Measurements from ENCODE around the gene SYNE3.
A peak's percentile ranks its signal among the peaks of the same experiment; 100 is the strongest.

SYNE3 gene

GRCh38 chr14:95541346-95541745 is 24.9 kb upstream of the SYNE3 start:
- no peak for DNase-seq

GRCh38 chr14:95540236-95540855 is 23.9 kb upstream of the SYNE3 start:
- DNase-seq: no peak

DNA sequence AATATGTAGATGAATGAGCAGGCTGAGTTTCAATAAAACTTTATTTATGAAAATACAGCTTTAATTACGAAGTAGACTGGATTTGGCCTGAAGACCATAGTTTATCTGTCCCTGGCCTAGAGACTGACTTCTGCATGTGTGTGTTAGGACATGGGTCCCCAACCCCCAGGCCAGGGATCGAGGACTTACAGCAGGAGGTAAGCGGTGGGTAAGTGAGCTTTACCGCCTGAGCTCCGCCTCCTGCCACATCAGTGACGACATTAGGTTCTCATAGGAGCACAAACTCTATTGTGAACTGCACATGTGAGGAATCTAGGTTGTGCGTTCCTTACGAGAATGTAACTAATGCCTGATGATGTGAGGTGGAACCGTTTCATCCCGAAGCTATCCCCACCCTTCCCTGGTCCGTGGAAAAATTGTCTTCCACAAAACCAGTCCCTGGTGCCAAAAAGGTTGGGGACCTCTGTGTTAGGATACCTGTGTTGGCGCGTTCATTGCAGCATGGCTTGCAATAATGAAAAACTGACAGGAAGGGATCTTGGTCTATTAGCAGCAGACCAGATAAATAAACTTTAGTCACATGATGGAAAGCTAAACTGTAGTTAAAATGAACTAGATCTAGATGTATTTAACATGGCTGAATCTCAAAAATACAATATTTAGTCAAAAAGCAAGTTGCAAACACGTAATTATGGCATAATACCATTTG is 22.5 kb upstream of the SYNE3 start:
- DNase-seq: no peak

DNA sequence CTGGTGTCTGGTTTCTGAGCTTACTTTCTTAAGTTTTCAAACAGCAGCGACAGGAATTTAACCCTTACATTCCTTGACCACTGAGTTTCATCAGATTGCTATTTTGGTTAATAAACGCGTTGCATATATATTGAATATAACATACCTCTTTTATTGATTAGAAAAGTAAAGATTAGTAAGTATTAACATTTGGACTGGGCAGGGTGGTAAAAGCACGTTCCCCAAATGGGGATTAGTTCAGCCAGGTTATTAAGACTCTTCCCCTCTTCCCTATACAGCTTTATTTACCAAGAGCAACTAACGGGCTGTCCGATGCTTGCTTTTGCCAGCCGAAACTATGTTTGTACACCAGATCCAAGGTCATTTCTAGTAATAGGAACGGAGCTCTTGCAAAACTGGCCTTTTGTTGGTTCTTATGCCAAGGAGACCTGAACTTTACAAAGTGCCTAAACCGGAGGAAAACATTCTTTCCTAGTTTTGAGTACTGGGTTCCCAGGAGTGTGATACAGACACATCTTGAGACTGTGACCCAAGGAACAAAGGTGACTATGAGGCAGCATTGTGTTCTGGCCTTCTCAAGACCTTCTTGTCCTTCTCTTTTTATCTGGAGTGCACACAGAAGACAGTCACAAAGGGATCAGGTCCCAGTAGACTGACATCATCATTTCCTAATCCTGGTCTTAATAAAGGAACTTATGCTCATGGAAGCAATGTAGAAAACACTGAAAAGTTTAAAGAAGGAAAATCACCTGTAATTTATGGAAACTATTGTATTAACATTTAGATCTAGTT is 21.0 kb upstream of the SYNE3 start:
- DNase-seq: no peak

GRCh38 chr14:95536671-95537070 is 20.2 kb upstream of the SYNE3 start:
- no peak for DNase-seq

- no peak for DNase-seq
Measured at GRCh38 chr14:95536036-95536593, 19.7 kb upstream of the SYNE3 start.

GRCh38 chr14:95535226-95536021 is 19.0 kb upstream of the SYNE3 start:
- peak; percentile 13 for DNase-seq

- peak; percentile 100 for DNase-seq
Measured at GRCh38 chr14:95534299-95535225, 18.1 kb upstream of the SYNE3 start, which contains the start of gene GLRX5. Gene GLRX5 (plus strand): TSS chr14:95535050. CDS start chr14:95535090, 40 bp downstream.

DNA sequence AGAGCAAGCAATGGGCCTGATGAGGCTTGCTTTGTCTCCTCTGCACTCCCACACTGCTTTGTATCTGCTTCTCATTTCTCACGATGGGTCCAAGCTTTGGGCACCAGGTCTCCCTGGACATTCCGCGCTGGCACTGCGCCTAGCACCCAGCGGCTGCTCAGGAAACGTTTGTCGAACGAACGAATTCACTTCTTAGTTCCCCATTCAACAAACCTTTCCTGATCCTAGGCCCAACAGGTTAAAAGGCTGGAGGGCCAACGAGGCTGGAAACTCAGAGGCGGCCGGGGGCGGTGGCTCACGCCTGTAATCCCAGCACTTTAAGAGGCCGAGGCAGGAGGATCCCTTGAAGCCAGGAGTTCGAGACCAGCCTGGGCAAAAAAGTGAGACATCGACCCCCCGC is 17.4 kb upstream of the SYNE3 start:
- no peak for DNase-seq

- DNase-seq: peak; percentile 48
Measured at GRCh38 chr14:95533391-95533821, 17.0 kb upstream of the SYNE3 start.

DNA sequence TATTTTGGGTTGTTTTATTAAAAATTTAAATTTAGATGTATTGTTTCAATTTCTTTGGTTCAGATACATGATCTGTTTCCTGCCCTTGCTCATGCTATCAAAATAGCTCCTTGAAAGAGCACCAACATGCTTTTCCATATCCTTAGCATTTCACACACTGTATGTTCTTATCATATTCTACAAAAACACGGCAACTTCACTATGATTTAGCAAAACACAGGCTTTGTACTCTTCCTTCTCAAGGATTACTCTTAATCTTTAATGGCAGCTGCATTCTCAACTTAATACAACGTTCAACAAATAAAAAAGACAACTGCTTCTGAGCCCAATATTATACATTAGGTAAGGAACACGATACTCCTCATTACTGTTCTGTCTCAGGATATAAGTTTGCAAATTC is 15.5 kb upstream of the SYNE3 start:
- no peak for DNase-seq

DNA sequence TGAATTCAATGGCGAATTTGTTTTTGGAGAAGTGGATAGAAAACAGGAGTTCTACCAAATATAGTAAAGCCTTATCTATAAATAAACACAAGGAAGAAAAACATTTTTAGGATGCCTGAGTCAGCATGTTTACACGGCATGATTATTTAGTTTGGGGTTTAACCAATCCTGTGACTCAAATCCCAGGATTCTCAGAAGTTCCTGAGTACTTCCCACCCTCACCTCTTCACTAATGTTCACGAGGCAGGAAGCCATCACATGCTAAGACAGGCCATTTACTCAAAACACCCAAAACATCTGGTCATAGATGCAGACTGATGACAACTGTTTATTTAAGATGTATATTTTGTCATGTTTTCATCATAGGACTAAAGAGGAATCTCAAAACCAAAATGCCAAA is 15.0 kb upstream of the SYNE3 start:
- DNase-seq: peak; percentile 98

GRCh38 chr14:95530473-95531276 is 14.2 kb upstream of the SYNE3 start:
- DNase-seq: peak; percentile 19

- peak; percentile 10 for DNase-seq
Measured at GRCh38 chr14:95529216-95529615, 12.8 kb upstream of the SYNE3 start.

GRCh38 chr14:95527387-95528002 is 11.0 kb upstream of the SYNE3 start:
- peak; percentile 90 for DNase-seq

DNA sequence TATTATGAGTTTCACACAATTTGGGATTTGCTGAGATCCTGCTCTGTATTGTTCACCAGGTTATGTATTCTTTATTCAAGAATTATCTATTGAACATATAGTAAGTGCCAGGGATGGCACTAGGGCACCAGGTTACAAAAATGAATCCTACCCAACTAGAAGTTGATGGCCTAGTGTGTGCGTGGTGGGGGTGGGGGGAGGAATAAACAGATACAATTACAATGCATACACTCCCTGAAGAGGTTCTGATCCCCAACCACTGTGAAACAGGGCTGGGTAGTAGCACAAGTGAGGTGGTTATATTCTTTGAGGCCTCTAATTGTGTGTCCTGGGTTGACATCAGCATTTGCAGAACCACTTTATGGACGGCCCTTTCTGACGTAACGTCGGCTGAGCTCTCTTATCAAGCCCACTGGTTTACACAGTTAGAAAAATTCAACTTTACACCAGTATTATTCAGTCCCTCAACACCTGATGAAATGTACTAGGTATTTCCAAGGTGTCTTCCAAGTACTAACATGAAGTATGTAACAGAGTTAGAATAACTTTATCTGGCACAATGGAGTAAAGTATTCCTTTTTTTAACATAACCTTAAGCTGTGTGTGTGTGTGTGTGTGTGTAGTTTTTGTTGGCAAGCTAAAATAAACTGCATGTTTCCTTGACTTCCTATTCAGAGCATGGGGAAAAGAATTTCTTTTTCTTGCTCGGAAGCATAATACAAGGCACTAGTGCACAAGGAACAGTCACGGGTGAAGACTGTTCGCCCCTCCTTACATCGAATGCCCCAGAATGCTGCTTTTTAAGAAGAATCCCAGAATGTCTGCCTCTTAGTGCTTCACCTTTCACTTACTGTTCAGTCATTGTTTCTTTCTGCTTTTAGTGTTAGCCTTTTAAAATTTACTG is 10.3 kb upstream of the SYNE3 start:
- DNase-seq: no peak

DNA sequence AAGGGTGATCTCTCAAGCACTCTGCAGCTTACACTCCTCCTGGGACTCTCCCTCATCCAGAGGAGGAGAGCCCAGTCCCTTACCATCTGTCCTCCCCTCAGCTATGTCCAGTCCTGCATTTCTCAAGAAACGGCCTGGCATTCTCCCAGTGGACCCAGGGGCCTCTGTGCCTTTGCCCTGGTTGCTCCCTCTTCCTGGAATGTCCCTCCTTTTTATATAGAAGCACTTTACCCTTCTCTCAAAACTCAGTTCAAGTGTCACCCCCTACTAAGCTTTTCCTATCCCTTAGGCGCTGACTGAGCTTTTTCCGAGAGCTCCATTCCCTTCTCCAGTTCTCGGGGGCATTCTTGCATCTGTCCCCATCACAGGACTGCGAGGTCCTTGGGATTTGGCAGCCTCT is 9.5 kb upstream of the SYNE3 start:
- no peak for DNase-seq

GRCh38 chr14:95524706-95525512 is 8.5 kb upstream of the SYNE3 start:
- no peak for DNase-seq

All from HCEC 1CT (cell line).